Gastrocnemius medialis (tissue), 4 donors: Measurements from ENCODE around the gene HK1. TPM values are rescaled to one million over a fixed set of nuclear protein-coding genes. Genes with fewer than 3 reads are reported as not detected.
"Not testable (repeated sequence)": the region's sequence is repeated elsewhere in the genome, so short reads cannot be mapped to it uniquely, and the experiment has no call there.

ENCODE experiments used
- ATAC-seq, 2 donors: fragments of 150-250 bp; one replicate each; pipeline ENCODE4 v1.9.1; 2016
- DNase-seq, 2 donors: peaks; one replicate each; pipeline ENCODE4 v3.0.0-alpha.2; 2019
- H3K27ac ChIP-seq, 4 donors: fragments of 200-600 bp; sonication (generic); 1 replicate in 1 of 4; 2 replicates in 3 of 4; pipeline ENCODE4 v1.5.1; 2016 to 2018; ENCODE audit warnings: mild to moderate bottlenecking in 2 of 4, moderate library complexity in 1 of 4
- H3K27me3 ChIP-seq, 3 donors: fragments of 200-600 bp; sonication (generic) in 2 of 3; 1 replicate in 1 of 3; 2 replicates in 2 of 3; pipeline versions ENCODE4 v1.5.1 to v1.6.0; 2016 to 2019; ENCODE audit warnings: mild to moderate bottlenecking in 1 of 3, moderate library complexity in 1 of 3
- H3K36me3 ChIP-seq, 2 donors: fragments of 200-600 bp; sonication (generic) in 1 of 2; one replicate each; pipeline ENCODE4 v1.5.1; 2017 to 2018
- H3K4me1 ChIP-seq, 2 donors: fragments of 200-600 bp; sonication (generic) in 1 of 2; one replicate each; pipeline ENCODE4 v1.5.1; 2016 to 2017; ENCODE audit warnings: mild to moderate bottlenecking in 2 of 2
- H3K4me3 ChIP-seq, 4 donors: fragments of 200-600 bp; sonication (generic) in 3 of 4; 1 replicate in 1 of 4; 2 replicates in 3 of 4; pipeline ENCODE4 v1.5.1; 2016 to 2019; ENCODE audit warnings: mild to moderate bottlenecking in 2 of 4
- H3K9me3 ChIP-seq, 3 donors: fragments of 200-600 bp; sonication (generic) in 2 of 3; 1 replicate in 1 of 3; 2 replicates in 2 of 3; pipeline ENCODE4 v1.5.1; 2016 to 2019
- CTCF ChIP-seq, 5 experiments: fragments of 450-650 bp in 3 of 5; fragments of 200-600 bp in 2 of 5; sonication (generic) in 2 of 5; IDR thresholded peaks in 4 of 5; conservative IDR thresholded peaks in 1 of 5; 1 replicate in 4 of 5; 2 replicates in 1 of 5; pipeline ENCODE4 v1.5.1; 2016 to 2019; ENCODE audit warnings: antibody characterized with exemption in 5 of 5, mild to moderate bottlenecking in 3 of 5, moderate library complexity in 3 of 5
- POLR2A ChIP-seq, 2 donors: fragments of 450-650 bp; IDR thresholded peaks; one replicate each; pipeline ENCODE4 v1.6.1; 2017; ENCODE audit warnings: antibody characterized with exemption in 2 of 2, mild to moderate bottlenecking in 2 of 2, moderate library complexity in 2 of 2
- in situ Hi-C, 4 donors: fragments of 200-750 bp; cut with MboI; loops; one replicate each; pipeline versions ENCODE4 v1.15.0 to v1.8.0; 2017; ENCODE audit warnings: low sequenced_read_pairs in 4 of 4
- intact Hi-C: fragments of 100-400 bp; cut with DNase I; formaldehyde crosslinking; loops from one replicate; pipeline ENCODE4 v1.15.1; 2023; ENCODE audit warnings: low total_unique reads
- total RNA-seq, 4 donors: library from RNA; depleted of rRNA; stranded (reverse); fragments of >200 nt; gene quantifications; one replicate each; pipeline versions ENCODE4 v1.1.0 to v1.2.3, GENCODE V29; 2016

Gene HK1
- total RNA-seq, 4 donors from 2014 or later: 168 to 331 (median 246) TPM

DNA sequence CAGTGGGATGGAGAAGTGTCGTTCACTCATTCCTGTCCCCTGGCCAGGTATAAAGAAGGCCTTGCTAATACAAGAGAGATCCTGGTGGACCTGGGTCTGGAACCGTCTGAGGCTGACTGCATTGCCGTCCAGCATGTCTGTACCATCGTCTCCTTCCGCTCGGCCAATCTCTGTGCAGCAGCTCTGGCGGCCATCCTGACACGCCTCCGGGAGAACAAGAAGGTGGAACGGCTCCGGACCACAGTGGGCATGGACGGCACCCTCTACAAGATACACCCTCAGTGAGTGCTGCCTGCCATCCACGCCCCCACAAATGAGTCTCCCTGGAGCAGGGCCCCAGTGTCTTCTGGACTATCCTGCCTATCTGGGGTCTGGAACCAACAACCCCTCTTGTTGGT, 31.0 kb upstream of the HK1 start:
- no peak for ATAC-seq
- in situ Hi-C loops (loop anchor here (10.0 to 25.0 kb wide), 3 partner anchors 57 to 390 kb away; partner anchors contain the start of gene FAM241B (in 2 of the 4)), intact Hi-C loops (no loop called here)

GRCh38 chr10:69248117-69248730, 30.1 kb upstream of the HK1 start:
- no peaks in the 10 kb centered on the region for H3K4me1 ChIP-seq
- ATAC-seq: no peak
- no peaks in the 10 kb centered on the region for H3K9me3 ChIP-seq
- H3K4me3 ChIP-seq: no peak overlapping the region
- in situ Hi-C loops (loop anchor here (10.0 to 25.0 kb wide), 3 partner anchors 57 to 389 kb away; partner anchors contain the start of gene FAM241B (in 2 of the 4)), intact Hi-C loops (no loop called here)
- no peaks in the 10 kb centered on the region for H3K27me3 ChIP-seq
- DNase-seq: no peak
- H3K27ac ChIP-seq: no peak overlapping the region
- H3K36me3 ChIP-seq: no peaks in the 10 kb centered on the region
- TF ChIP-seq POLR2A (IDR thresholded peaks at IDR 0.05) (no peak), CTCF (IDR thresholded peaks at IDR 0.05 in 4 of 5, conservative IDR thresholded peaks at IDR 0.05 in 1 of 5) (no peak)

More for the DNA sequence above, 31.0 kb upstream of the HK1 start:
- no peak for TF ChIP-seq POLR2A (IDR thresholded peaks at IDR 0.05)
- TF ChIP-seq CTCF (IDR thresholded peaks at IDR 0.05 in 4 of 5, conservative IDR thresholded peaks at IDR 0.05 in 1 of 5): no peak
- Histone ChIP-seq H3K9me3 (no peaks in the 10 kb centered on the region), H3K27ac (no peak overlapping the region), H3K36me3 (no peaks in the 10 kb centered on the region), H3K27me3 (no peaks in the 10 kb centered on the region), H3K4me1 (no peaks in the 10 kb centered on the region), H3K4me3 (no peak overlapping the region)
- DNase-seq: no peak

GRCh38 chr10:69250041-69250440, 28.3 kb upstream of the HK1 start:
- Histone ChIP-seq H3K9me3 (no peaks in the 10 kb centered on the region), H3K36me3 (no peaks in the 10 kb centered on the region), H3K27ac (no peak overlapping the region), H3K4me3 (no peak overlapping the region), H3K27me3 (no peaks in the 10 kb centered on the region), H3K4me1 (no peaks in the 10 kb centered on the region)
- DNase-seq (no peak), ATAC-seq (no peak)
- intact Hi-C loops (no loop called here), in situ Hi-C loops (no loop called here)
- TF ChIP-seq POLR2A (IDR thresholded peaks at IDR 0.05): no peak
- TF ChIP-seq CTCF (IDR thresholded peaks at IDR 0.05 in 4 of 5, conservative IDR thresholded peaks at IDR 0.05 in 1 of 5): no peak

DNA sequence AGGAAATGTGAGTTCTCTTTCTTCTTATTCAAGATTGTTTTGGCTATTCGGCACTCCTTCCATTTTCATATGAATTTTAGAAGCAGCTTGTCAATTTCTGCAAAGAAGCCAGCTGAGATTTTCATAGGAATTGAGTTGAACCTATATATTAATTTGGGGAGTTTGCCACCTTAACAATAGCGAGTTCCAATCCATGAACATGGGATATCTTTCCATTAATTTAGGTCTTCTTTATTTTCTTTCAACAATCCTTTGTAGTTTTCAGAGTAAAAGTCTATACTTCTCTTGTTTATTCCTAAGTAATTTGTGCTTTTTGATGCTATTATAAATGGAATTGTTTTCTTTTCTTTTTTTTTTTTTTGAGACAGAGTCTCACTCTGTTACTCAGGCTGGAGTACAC, 26.9 kb upstream of the HK1 start:
- in situ Hi-C loops, intact Hi-C loops, H3K27ac ChIP-seq, H3K27me3 ChIP-seq, DNase-seq, H3K9me3 ChIP-seq, H3K4me1 ChIP-seq, ATAC-seq, H3K4me3 ChIP-seq, H3K36me3 ChIP-seq: not testable (repeated sequence)

DNA sequence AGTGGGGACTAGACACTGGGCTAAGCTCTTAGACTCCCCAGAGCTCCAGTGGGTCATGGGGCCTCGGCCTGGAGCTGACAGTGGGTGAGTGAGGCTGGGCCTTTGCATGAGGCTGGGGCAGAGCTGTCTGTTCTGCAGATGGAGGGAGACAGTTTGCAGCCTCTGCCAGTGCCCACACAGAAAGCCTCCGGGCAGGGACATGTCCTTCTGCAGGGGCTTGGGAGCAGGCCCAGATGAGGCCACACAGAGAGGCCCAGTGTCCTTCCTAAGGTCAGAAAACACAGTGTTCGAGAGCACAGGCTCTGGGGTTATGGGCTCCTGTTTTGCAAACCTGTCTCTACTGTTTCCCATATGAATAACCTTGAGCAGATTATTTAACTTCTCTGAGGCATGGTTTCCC, 25.1 kb upstream of the HK1 start:
- Histone ChIP-seq H3K4me1 (no peaks in the 10 kb centered on the region), H3K9me3 (no peaks in the 10 kb centered on the region), H3K36me3 (no peaks in the 10 kb centered on the region), H3K27ac (no peak overlapping the region), H3K4me3 (no peak overlapping the region), H3K27me3 (no peaks in the 10 kb centered on the region)
- no peak for DNase-seq
- ATAC-seq: no peak
- in situ Hi-C loops (no loop called here), intact Hi-C loops (no loop called here)
- TF ChIP-seq CTCF (IDR thresholded peaks at IDR 0.05 in 4 of 5, conservative IDR thresholded peaks at IDR 0.05 in 1 of 5) (no peak), POLR2A (IDR thresholded peaks at IDR 0.05) (no peak)
